ENCODE results near the gene ST13. TPM values are rescaled to one million over a fixed set of nuclear protein-coding genes. Genes with fewer than 3 reads are reported as not detected.

The ST13 gene
- total RNA-seq, result 117 and 140 TPM in 2 replicates

GRCh38 chr22:40856513-40857308 lies at the start of gene ST13, which contains the start of gene XPNPEP3:
ST13 (minus strand) TSS chr22:40856639; CDS start chr22:40856540, 99 bp downstream.
XPNPEP3 (plus strand) TSS chr22:40857148; CDS start chr22:40857182, 34 bp downstream.

GRCh38 chr22:40862013-40862412 lies 5.6 kb upstream of the ST13 start, which contains the start of gene DNAJB7:
DNAJB7 (minus strand) TSS chr22:40862113; CDS start chr22:40861994, 119 bp downstream.

GRCh38 chr22:40818747-40819598 lies 37.5 kb downstream of the ST13 start, which contains the start of gene SLC25A17:
SLC25A17 (minus strand) TSS chr22:40819346; CDS start chr22:40819248, 98 bp downstream.

Other genes starting within 250 kb of the ST13 start
- gene MRTFA, start 219.9 kb downstream of the ST13 start, total RNA-seq, result 65.2 and 68.4 TPM in 2 replicates
- 0.13 TPM in 1 of 2 replicates, not detected in the other for gene MCHR1, start 177.2 kb downstream of the ST13 start, total RNA-seq
- 14.2 and 18.5 TPM in 2 replicates for gene SLC25A17, start 37.3 kb downstream of the ST13 start, total RNA-seq
- 7.4 and 19.3 TPM in 2 replicates for gene XPNPEP3, start 509 bp upstream of the ST13 start, total RNA-seq
- gene DNAJB7, start 5.5 kb upstream of the ST13 start, total RNA-seq, result not detected in 2 replicates
- gene RBX1, start 94.7 kb upstream of the ST13 start, total RNA-seq, result 78.2 and 78.4 TPM in 2 replicates
- 24.3 and 57.1 TPM in 2 replicates for gene EP300, start 236.0 kb upstream of the ST13 start, total RNA-seq

All from epithelial cell of alveolus of lung (primary cell).